ENCODE results near the gene ATP6V1E1. TPM values are rescaled to one million over a fixed set of nuclear protein-coding genes. Genes with fewer than 3 reads are reported as not detected.

ATP6V1E1 gene
- total RNA-seq, 1 experiment from 2014 or later, result 88.1 TPM

- no peaks in the 10 kb centered on the region for H3K4me1 Mint-ChIP-seq
- H3K27me3 Mint-ChIP-seq (ENCODE audit: low read depth), result no peaks in the 10 kb centered on the region
- POLR2A ChIA-PET, result interaction anchor here (0.6 kb wide), 1 partner anchor 539 kb away, joined by 3 read pairs; no protein-coding TSS in a partner anchor
- ATAC-seq (no peak), DNase-seq (ENCODE audit: low spot score) (no peak)
- TF ChIP-seq PRRX2 (CRISPR knock-in tag; IDR thresholded peaks at IDR 0.05) (no peak), ERG (CRISPR knock-in tag; IDR thresholded peaks at IDR 0.05) (no peak), PRDM15 (CRISPR knock-in tag; IDR thresholded peaks at IDR 0.05) (no peak), ZBTB21 (CRISPR knock-in tag; IDR thresholded peaks at IDR 0.05; ENCODE audit: borderline replicate concordance) (no peak), HMGXB4 (CRISPR knock-in tag; IDR thresholded peaks at IDR 0.05) (no peak), IRF1 (CRISPR knock-in tag; IDR thresholded peaks at IDR 0.05) (no peak), TP53 (CRISPR knock-in tag; IDR thresholded peaks at IDR 0.05) (no peak), NR3C1 (CRISPR knock-in tag; conservative IDR thresholded peaks at IDR 0.05; ENCODE audit: low read depth) (no peak)
- H3K9me3 Mint-ChIP-seq, result no peaks in the 10 kb centered on the region
- H3K27ac Mint-ChIP-seq, result peak overlapping the region; percentile 100
- peak overlapping the region; percentile 97 for H3K4me3 Mint-ChIP-seq
- CTCF ChIA-PET, result no interaction called here
- no peaks in the 10 kb centered on the region for H3K36me3 Mint-ChIP-seq
Observed at GRCh38 chr22:17629173-17629489, 582 bp upstream of the ATP6V1E1 start.

- DNase-seq (ENCODE audit: low spot score) (no peak), ATAC-seq (no peak)
- H3K27me3 Mint-ChIP-seq (ENCODE audit: low read depth), result no peaks in the 10 kb centered on the region
- peaks cover 4% of the 10 kb centered on the region; the same call in 1 of the 2 replicates for H3K36me3 Mint-ChIP-seq
- no peak for TF ChIP-seq E2F4 (CRISPR knock-in tag; IDR thresholded peaks at IDR 0.05; ENCODE audit: borderline replicate concordance, low read depth)
- no peaks in the 10 kb centered on the region for H3K9me3 Mint-ChIP-seq
- peak overlapping the region; percentile 100 for H3K27ac Mint-ChIP-seq
- CTCF ChIA-PET, result interaction anchor here (0.6 kb wide), 1 partner anchor 99 kb away, joined by 3 read pairs; no protein-coding TSS in a partner anchor
- no peaks in the 10 kb centered on the region for H3K4me1 Mint-ChIP-seq
- peak overlapping the region; percentile 97 for H3K4me3 Mint-ChIP-seq
- POLR2A ChIA-PET, result no interaction called here
Observed at GRCh38 chr22:17627961-17628405, 566 bp downstream of the ATP6V1E1 start.

GRCh38 chr22:17613280-17613679 lies 15.3 kb downstream of the ATP6V1E1 start:
- ChIA-PET CTCF (no interaction called here), POLR2A (interaction anchor here (0.6 kb wide), 1 partner anchor 480 kb away, joined by 6 read pairs; no protein-coding TSS in a partner anchor)
- no peak overlapping the region for H3K4me3 Mint-ChIP-seq
- no peaks in the 10 kb centered on the region for H3K27me3 Mint-ChIP-seq (ENCODE audit: low read depth)
- no peaks in the 10 kb centered on the region for H3K4me1 Mint-ChIP-seq
- H3K9me3 Mint-ChIP-seq, result no peaks in the 10 kb centered on the region
- H3K36me3 Mint-ChIP-seq, result peaks cover 42% of the 10 kb centered on the region
- no peak for ATAC-seq
- no peak for DNase-seq (ENCODE audit: low spot score)
- H3K27ac Mint-ChIP-seq, result no peak overlapping the region
- TF ChIP-seq ZNF121 (CRISPR knock-in tag; IDR thresholded peaks at IDR 0.05) (no peak), CREM (CRISPR knock-in tag; IDR thresholded peaks at IDR 0.05) (no peak), TP53 (CRISPR knock-in tag; IDR thresholded peaks at IDR 0.05) (no peak), ZNF263 (CRISPR knock-in tag; IDR thresholded peaks at IDR 0.05; ENCODE audit: low read depth) (no peak), PREB (CRISPR knock-in tag; IDR thresholded peaks at IDR 0.05; ENCODE audit: borderline replicate concordance) (no peak), FOXP4 (CRISPR knock-in tag; IDR thresholded peaks at IDR 0.05) (no peak), IRF2 (CRISPR knock-in tag; IDR thresholded peaks at IDR 0.05; ENCODE audit: borderline replicate concordance, low read depth) (no peak), NFYB (CRISPR knock-in tag; conservative IDR thresholded peaks at IDR 0.05; ENCODE audit: low read depth) (no peak), MLX (CRISPR knock-in tag; IDR thresholded peaks at IDR 0.05) (no peak), MXD4 (CRISPR knock-in tag; IDR thresholded peaks at IDR 0.05; ENCODE audit: borderline replicate concordance) (no peak), MAX (CRISPR knock-in tag; IDR thresholded peaks at IDR 0.05) (no peak)
